Bronchial epithelial cell (primary cell): ENCODE data around the gene P4HB. TPM values are rescaled to one million over a fixed set of nuclear protein-coding genes. Genes with fewer than 3 reads are reported as not detected.

Experiments used
- DNase-seq: peaks from one replicate; pipeline ENCODE4 v3.0.0-alpha.2; 2010; ENCODE audit warnings: low read depth
- FAIRE-seq: peaks from 2 replicates; lab custom pipeline; 2011; peaks lifted over from hg19 to GRCh38; lab: Jason Lieb, UNC
- H3K27me3 ChIP-seq: 2 replicates; pipeline ENCODE4 v1.5.1; 2011; ENCODE audit warnings: low read length; ENCODE audit not compliant: control insufficient read depth, insufficient read depth
- H3K36me3 ChIP-seq: 2 replicates; pipeline ENCODE4 v1.5.1; 2011; ENCODE audit warnings: low read length; ENCODE audit not compliant: control insufficient read depth, insufficient read depth
- H3K4me3 ChIP-seq: 2 replicates; pipeline ENCODE4 v1.5.1; 2011; ENCODE audit warnings: mild to moderate bottlenecking, low read depth, low read length, control low read depth
- CTCF ChIP-seq: IDR thresholded peaks from 2 replicates; pipeline ENCODE4 v1.5.1; 2011; ENCODE audit warnings: mild to moderate bottlenecking, moderate library complexity, low read length, control low read depth, inconsistent platforms; ENCODE audit not compliant: insufficient read depth, severe bottlenecking
- total RNA-seq: library from RNA; depleted of rRNA; stranded (reverse); fragments of >200 nt; gene quantifications from 2 replicates; pipeline ENCODE4 v1.2.1, GENCODE V29; 2014

The P4HB gene
- total RNA-seq, 1 donor from 2014 or later: 673 TPM

DNA sequence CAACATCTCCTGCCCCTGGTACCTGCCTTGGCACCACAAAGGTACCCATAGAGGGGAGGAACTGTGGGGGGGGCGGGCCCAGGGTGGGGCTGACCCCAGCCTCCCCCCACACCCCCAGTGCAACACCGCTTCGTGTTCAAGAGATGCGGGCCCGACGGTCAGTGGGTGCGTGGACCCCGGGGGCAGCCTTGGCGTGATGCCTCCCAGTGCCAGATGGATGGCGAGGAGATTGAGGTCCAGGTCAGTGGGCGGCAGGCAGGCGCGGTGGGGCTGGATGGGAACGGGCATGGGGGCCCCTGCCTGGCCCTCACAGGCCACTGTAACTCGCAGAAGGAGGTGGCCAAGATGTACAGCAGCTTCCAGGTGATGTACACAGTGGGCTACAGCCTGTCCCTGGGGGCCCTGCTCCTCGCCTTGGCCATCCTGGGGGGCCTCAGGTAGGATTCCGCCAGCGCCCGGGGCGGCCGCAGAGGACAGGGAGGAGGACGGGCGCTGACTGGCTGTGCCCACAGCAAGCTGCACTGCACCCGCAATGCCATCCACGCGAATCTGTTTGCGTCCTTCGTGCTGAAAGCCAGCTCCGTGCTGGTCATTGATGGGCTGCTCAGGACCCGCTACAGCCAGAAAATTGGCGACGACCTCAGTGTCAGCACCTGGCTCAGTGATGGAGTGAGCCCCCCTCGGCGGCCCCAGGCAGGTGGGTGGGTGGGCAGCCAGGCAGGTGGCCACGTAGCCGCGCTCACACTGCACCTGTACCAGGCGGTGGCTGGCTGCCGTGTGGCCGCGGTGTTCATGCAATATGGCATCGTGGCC is 49.2 kb downstream of the P4HB start:
- Histone ChIP-seq H3K4me3 (no peak overlapping the region), H3K27me3 (peaks cover 12% of the 10 kb centered on the region), H3K36me3 (no peaks in the 10 kb centered on the region)
- TF ChIP-seq CTCF: no peak
- DNase-seq: no peak
- FAIRE-seq: no peak

- H3K4me3 ChIP-seq: no peak overlapping the region
- H3K27me3 ChIP-seq: peaks cover 17% of the 10 kb centered on the region
- H3K36me3 ChIP-seq: no peaks in the 10 kb centered on the region
- TF ChIP-seq CTCF: no peak
- DNase-seq: no peak
- FAIRE-seq: no peak
Measured at GRCh38 chr17:81810476-81810875, 49.9 kb downstream of the P4HB start.

DNA sequence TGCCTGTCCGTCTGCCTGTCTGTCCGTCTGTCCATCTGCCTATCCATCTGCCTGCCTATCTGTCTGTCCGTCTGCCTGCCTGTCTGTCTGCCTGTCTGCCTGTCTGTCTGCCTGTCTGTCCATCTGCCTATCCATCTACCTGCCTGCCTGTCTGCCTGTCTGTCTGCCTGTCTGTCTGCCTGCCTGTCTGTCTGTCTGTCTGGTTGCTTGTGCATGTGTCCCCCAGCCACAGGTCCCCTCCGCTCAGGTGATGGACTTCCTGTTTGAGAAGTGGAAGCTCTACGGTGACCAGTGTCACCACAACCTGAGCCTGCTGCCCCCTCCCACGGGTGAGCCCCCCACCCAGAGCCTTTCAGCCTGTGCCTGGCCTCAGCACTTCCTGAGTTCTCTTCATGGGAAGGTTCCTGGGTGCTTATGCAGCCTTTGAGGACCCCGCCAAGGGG is 50.8 kb downstream of the P4HB start:
- Histone ChIP-seq H3K36me3 (no peaks in the 10 kb centered on the region), H3K27me3 (peaks cover 19% of the 10 kb centered on the region), H3K4me3 (no peak overlapping the region)
- FAIRE-seq (no peak), DNase-seq (no peak)
- no peak for TF ChIP-seq CTCF

DNA sequence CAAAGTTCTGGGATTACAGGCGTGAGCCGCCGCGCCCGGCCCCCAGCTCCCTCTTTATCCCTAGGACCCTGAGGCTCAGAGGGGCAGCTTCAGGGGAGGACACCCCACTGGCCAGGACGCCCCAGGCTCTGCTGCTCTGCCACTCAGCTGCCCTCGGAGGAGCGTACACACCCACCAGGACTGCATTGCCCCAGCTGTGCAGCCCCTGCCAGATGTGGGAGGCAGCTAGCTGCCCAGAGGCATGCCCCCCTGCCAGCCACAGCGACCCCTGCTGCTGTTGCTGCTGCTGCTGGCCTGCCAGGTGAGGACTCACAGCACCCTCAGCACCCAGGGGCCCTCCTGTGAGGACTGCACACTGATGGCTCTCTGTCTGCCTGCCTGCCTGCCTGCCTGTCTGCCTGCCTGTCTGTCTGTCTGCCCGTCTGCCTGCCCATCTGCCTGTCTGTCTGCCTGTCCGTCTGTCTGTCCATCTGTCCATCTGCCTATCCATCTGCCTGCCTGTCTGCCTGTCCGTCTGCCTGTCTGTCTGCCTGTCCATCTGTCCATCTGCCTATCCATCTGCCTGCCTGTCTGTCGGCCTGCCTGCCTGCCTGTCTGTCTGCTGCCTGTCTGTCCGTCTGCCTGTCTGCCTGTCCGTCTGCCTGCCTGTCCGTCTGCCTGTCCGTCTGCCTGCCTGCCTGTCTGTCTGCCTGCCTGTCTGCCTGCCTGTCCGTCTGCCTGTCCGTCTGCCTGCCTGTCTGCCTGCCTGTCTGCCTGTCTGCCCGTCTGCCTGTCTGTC is 51.4 kb downstream of the P4HB start:
- no peaks in the 10 kb centered on the region for H3K36me3 ChIP-seq
- DNase-seq (no peak), FAIRE-seq (no peak)
- TF ChIP-seq CTCF: no peak
- H3K4me3 ChIP-seq: no peak overlapping the region
- H3K27me3 ChIP-seq: peaks cover 21% of the 10 kb centered on the region

- TF ChIP-seq CTCF: no peak
- no peak for FAIRE-seq
- Histone ChIP-seq H3K27me3 (peaks cover 28% of the 10 kb centered on the region), H3K36me3 (no peaks in the 10 kb centered on the region), H3K4me3 (no peak overlapping the region)
- DNase-seq: no peak
Measured at GRCh38 chr17:81807839-81808238, 52.5 kb downstream of the P4HB start.
